Suppressor macrophage treated with lipopolysaccharide for 1 hour (primary cell): Measurements from ENCODE around the gene LRRC72.
"Not testable (repeated sequence)": the region's sequence is repeated elsewhere in the genome, so short reads cannot be mapped to it uniquely, and the experiment has no call there.

Source experiments
- DNase-seq, 3 donors: peaks; one replicate each; pipeline ENCODE4 v3.0.0-alpha.2; 2020 to 2022

Gene LRRC72

GRCh38 chr7:16526742-16527540, at the start of gene LRRC72:
TSS of gene LRRC72 (plus strand) at chr7:16526825. CDS start at chr7:16526953, 128 bp downstream.
- DNase-seq = no peak

GRCh38 chr7:16479161-16479560, 47.5 kb upstream of the LRRC72 start:
- no peak for DNase-seq

GRCh38 chr7:16479591-16479990, 47.0 kb upstream of the LRRC72 start:
- no peak for DNase-seq

GRCh38 chr7:16484453-16485158, 42.0 kb upstream of the LRRC72 start:
- no peak for DNase-seq

GRCh38 chr7:16491148-16491547, 35.5 kb upstream of the LRRC72 start:
- DNase-seq = no peak

GRCh38 chr7:16492513-16493062, 34.0 kb upstream of the LRRC72 start:
- DNase-seq = no peak

- DNase-seq = no peak
Measured at GRCh38 chr7:16493266-16493665, 33.4 kb upstream of the LRRC72 start.

GRCh38 chr7:16494551-16494950, 32.1 kb upstream of the LRRC72 start:
- DNase-seq = no peak

- no peak for DNase-seq
Measured at GRCh38 chr7:16494955-16495719, 31.5 kb upstream of the LRRC72 start.

GRCh38 chr7:16498122-16498521, 28.5 kb upstream of the LRRC72 start:
- DNase-seq = no peak

GRCh38 chr7:16502303-16502702, 24.3 kb upstream of the LRRC72 start:
- no peak for DNase-seq

GRCh38 chr7:16504019-16504418, 22.6 kb upstream of the LRRC72 start:
- DNase-seq = no peak

- DNase-seq = not testable (repeated sequence)
Measured at GRCh38 chr7:16506422-16506821, 20.2 kb upstream of the LRRC72 start.

GRCh38 chr7:16509829-16510228, 16.8 kb upstream of the LRRC72 start:
- DNase-seq = no peak

GRCh38 chr7:16511314-16511713, 15.3 kb upstream of the LRRC72 start:
- DNase-seq = no peak

- no peak for DNase-seq
Measured at GRCh38 chr7:16512097-16512496, 14.5 kb upstream of the LRRC72 start.

- no peak for DNase-seq
Measured at GRCh38 chr7:16514271-16514670, 12.4 kb upstream of the LRRC72 start.

GRCh38 chr7:16514729-16515128, 11.9 kb upstream of the LRRC72 start:
- no peak for DNase-seq

GRCh38 chr7:16515785-16516685, 10.6 kb upstream of the LRRC72 start:
- no peak for DNase-seq

GRCh38 chr7:16519985-16520384, 6.6 kb upstream of the LRRC72 start:
- not testable (repeated sequence) for DNase-seq

GRCh38 chr7:16524332-16524731, 2.3 kb upstream of the LRRC72 start:
- DNase-seq = no peak

- no peak for DNase-seq
Measured at GRCh38 chr7:16528520-16528919, 1.9 kb downstream of the LRRC72 start.
